Activated T-cell treated with anti-CD3 and anti-CD28 coated beads, Interleukin-2, amount 50 U/mL, for 24 hours (primary cell): ENCODE data around the gene LTBP1.
"Not testable (repeated sequence)": the region's sequence is repeated elsewhere in the genome, so short reads cannot be mapped to it uniquely, and the experiment has no call there.

ENCODE experiments used
- DNase-seq: peaks from one replicate; pipeline ENCODE4 v3.0.0-alpha.2; 2020
- H3K27ac Mint-ChIP-seq: 2 replicates; pipeline ENCODE4 v1.8.0; 2020; ENCODE audit warnings: mild to moderate bottlenecking, mixed read lengths
- H3K27me3 Mint-ChIP-seq: 2 replicates; pipeline ENCODE4 v1.8.0; 2020; ENCODE audit warnings: mixed read lengths
- H3K36me3 Mint-ChIP-seq: 2 replicates; pipeline ENCODE4 v1.8.0; 2020; ENCODE audit warnings: low read depth, mixed read lengths
- H3K4me1 Mint-ChIP-seq: 2 replicates; pipeline ENCODE4 v1.8.0; 2020; ENCODE audit warnings: low read depth, mixed read lengths
- H3K4me3 Mint-ChIP-seq: 2 replicates; pipeline ENCODE4 v1.8.0; 2020; ENCODE audit warnings: mild to moderate bottlenecking, moderate library complexity, mixed read lengths
- H3K9me3 Mint-ChIP-seq: 2 replicates; pipeline ENCODE4 v1.8.0; 2020; ENCODE audit warnings: mixed read lengths

The LTBP1 gene

GRCh38 chr2:33436083-33436482 lies 489.3 kb downstream of the LTBP1 start:
- Mint-ChIP-seq H3K27me3 (peaks cover 29% of the 10 kb centered on the region), H3K4me1 (no peaks in the 10 kb centered on the region), H3K9me3 (no peaks in the 10 kb centered on the region), H3K4me3 (no peak overlapping the region), H3K36me3 (no peaks in the 10 kb centered on the region), H3K27ac (no peak overlapping the region)
- no peak for DNase-seq

- Mint-ChIP-seq H3K9me3 (no peaks in the 10 kb centered on the region), H3K36me3 (no peaks in the 10 kb centered on the region)
These were observed 490.5 kb downstream of the LTBP1 start for GRCh38 chr2:33437297-33437696.

GRCh38 chr2:33437815-33438214 lies 491.1 kb downstream of the LTBP1 start:
- H3K27me3 Mint-ChIP-seq: peaks cover 20% of the 10 kb centered on the region

More at GRCh38 chr2:33437297-33437696, 490.5 kb downstream of the LTBP1 start:
- H3K27ac Mint-ChIP-seq: no peak overlapping the region
- no peak overlapping the region for H3K4me3 Mint-ChIP-seq
- H3K27me3 Mint-ChIP-seq: peaks cover 25% of the 10 kb centered on the region
- no peaks in the 10 kb centered on the region for H3K4me1 Mint-ChIP-seq
- no peak for DNase-seq

GRCh38 chr2:33441235-33441810 lies 494.6 kb downstream of the LTBP1 start:
- Mint-ChIP-seq H3K27ac (no peak overlapping the region), H3K4me1 (no peaks in the 10 kb centered on the region)

More at GRCh38 chr2:33437815-33438214, 491.1 kb downstream of the LTBP1 start:
- Mint-ChIP-seq H3K9me3 (no peaks in the 10 kb centered on the region), H3K27ac (no peak overlapping the region), H3K4me1 (no peaks in the 10 kb centered on the region), H3K4me3 (no peak overlapping the region), H3K36me3 (no peaks in the 10 kb centered on the region)
- DNase-seq: no peak

DNA sequence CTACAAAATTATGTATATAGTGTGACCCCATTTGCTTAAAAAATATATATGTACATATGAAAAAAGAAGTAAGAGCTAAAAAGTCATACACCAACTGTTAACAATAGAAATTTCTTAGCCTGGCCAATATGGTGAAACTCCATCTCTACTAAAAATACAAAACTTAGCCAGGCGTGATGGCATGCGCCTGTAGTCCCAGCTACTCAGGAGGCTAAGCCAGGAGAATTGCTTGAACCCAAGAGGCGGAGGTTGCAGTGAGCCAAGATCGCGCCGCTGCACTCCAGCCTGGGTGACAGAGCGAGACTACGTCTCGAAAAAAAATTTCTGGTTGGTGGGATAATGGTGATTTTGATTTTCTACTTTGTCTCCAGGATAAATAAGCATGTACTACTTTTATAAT lies 495.3 kb downstream of the LTBP1 start:
- not testable (repeated sequence) for DNase-seq, H3K4me1 Mint-ChIP-seq, H3K27ac Mint-ChIP-seq, H3K9me3 Mint-ChIP-seq, H3K4me3 Mint-ChIP-seq, H3K27me3 Mint-ChIP-seq, H3K36me3 Mint-ChIP-seq

More at GRCh38 chr2:33441235-33441810, 494.6 kb downstream of the LTBP1 start:
- Mint-ChIP-seq H3K9me3 (no peaks in the 10 kb centered on the region), H3K36me3 (no peaks in the 10 kb centered on the region), H3K27me3 (peaks cover 10% of the 10 kb centered on the region), H3K4me3 (no peak overlapping the region)
- DNase-seq: peak; percentile 57

DNA sequence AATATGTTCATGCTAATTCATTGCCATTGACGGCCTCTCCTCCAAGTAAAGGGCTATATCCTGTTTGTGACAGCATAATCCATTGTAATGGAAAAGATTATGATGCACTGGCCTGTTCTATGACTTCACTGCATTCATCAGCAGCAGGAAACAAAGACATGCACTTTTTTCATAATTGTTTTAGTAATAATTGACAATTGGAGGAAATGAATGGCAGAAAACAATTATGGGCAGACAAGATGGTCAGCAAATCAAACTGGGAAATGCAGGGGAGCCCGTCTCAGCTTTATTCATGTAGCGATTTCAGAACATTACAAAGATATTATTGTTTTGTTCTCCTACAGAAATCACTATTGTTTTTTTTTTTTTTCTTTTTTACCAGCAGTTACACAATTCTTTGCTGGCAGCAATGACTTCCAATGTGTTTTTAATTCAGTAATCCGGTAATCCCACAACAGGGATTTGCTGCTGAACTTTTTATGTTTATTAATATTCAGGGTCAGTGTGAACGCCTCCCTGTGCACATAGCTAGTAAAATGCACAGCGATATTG lies 495.9 kb downstream of the LTBP1 start:
- Mint-ChIP-seq H3K27me3 (peaks cover 4% of the 10 kb centered on the region), H3K36me3 (no peaks in the 10 kb centered on the region), H3K9me3 (no peaks in the 10 kb centered on the region), H3K4me3 (no peak overlapping the region), H3K27ac (no peak overlapping the region), H3K4me1 (no peaks in the 10 kb centered on the region)
- no peak for DNase-seq

GRCh38 chr2:33443274-33443829 lies 496.6 kb downstream of the LTBP1 start:
- Mint-ChIP-seq H3K27ac (no peak overlapping the region), H3K27me3 (peaks cover 3% of the 10 kb centered on the region), H3K36me3 (no peaks in the 10 kb centered on the region), H3K4me3 (no peak overlapping the region), H3K9me3 (no peaks in the 10 kb centered on the region), H3K4me1 (peaks cover 2% of the 10 kb centered on the region)
- no peak for DNase-seq

- no peak overlapping the region for H3K27ac Mint-ChIP-seq
- no peak for DNase-seq
- no peak overlapping the region for H3K4me3 Mint-ChIP-seq
- H3K36me3 Mint-ChIP-seq: no peaks in the 10 kb centered on the region
- H3K4me1 Mint-ChIP-seq: peaks cover 3% of the 10 kb centered on the region
- peaks cover 3% of the 10 kb centered on the region for H3K27me3 Mint-ChIP-seq
- no peaks in the 10 kb centered on the region for H3K9me3 Mint-ChIP-seq
These were observed 498.2 kb downstream of the LTBP1 start for GRCh38 chr2:33444967-33445366.

DNA sequence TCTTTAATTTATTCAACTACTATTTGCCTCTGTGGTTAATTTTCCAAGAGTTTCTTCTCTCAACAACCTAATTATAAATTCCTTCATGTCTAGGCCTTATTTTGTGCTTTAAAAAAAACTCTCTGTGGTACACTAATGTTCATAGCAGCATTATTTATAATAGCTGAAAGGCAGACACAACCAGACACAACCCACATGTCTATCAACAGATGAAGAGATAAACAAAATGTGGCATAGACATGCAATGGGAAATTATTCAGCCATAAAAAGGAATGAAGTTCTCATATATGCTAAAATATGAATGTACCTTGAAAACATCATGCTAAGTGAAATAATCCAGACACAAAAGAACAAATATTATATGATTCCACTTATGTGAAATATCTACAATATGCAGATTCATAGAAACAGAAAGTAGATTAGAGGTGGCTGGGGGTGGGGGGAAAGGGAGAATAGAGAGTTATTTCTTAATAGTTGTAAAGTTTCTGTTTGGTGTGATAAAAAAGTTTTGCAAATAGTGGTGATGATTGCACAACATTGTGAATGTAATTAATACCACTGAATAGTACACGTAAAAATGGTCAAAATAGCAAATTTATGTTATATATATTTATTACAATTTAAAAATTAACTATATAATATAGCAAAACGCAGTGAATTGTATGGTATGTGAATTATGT lies 501.6 kb downstream of the LTBP1 start:
- DNase-seq: no peak
- Mint-ChIP-seq H3K27me3 (no peaks in the 10 kb centered on the region), H3K4me3 (no peak overlapping the region), H3K4me1 (peaks cover 3% of the 10 kb centered on the region), H3K9me3 (peaks cover 14% of the 10 kb centered on the region), H3K36me3 (no peaks in the 10 kb centered on the region), H3K27ac (no peak overlapping the region)
